Smooth muscle cell (in vitro differentiated cells): ENCODE data around the gene RFC3. TPM values are rescaled to one million over a fixed set of nuclear protein-coding genes. Genes with fewer than 3 reads are reported as not detected.

Experiments used
- DNase-seq: peaks from one replicate; lab custom pipeline; 2025; ENCODE audit not compliant: unreplicated experiment; lab: John Stamatoyannopoulos, UW
- H2AFZ ChIP-seq: fragments of 200-600 bp; sonication (generic); 2 replicates; pipeline ENCODE4 v1.6.0; 2016; ENCODE audit warnings: antibody characterized with exemption, low read depth, mild to moderate bottlenecking
- H3F3A ChIP-seq: fragments of 200-600 bp; sonication (generic); 2 replicates; pipeline ENCODE4 v1.6.0; 2017; ENCODE audit warnings: antibody characterized with exemption, low read depth
- H3K27ac ChIP-seq: fragments of 200-600 bp; sonication (generic); 2 replicates; pipeline ENCODE4 v1.5.1; 2016; ENCODE audit warnings: low read depth, mild to moderate bottlenecking
- H3K27me3 ChIP-seq: fragments of 200-600 bp; sonication (generic); 2 replicates; pipeline ENCODE4 v1.6.1; 2016; ENCODE audit warnings: low read depth, mild to moderate bottlenecking
- H3K36me3 ChIP-seq: fragments of 200-600 bp; sonication (generic); 2 replicates; pipeline ENCODE4 v1.5.1; 2016; ENCODE audit warnings: low read depth
- H3K4me1 ChIP-seq: fragments of 200-600 bp; sonication (generic); 2 replicates; pipeline ENCODE4 v1.5.1; 2016; ENCODE audit warnings: low read depth
- H3K4me2 ChIP-seq: fragments of 200-600 bp; sonication (generic); 2 replicates; pipeline ENCODE4 v1.6.0; 2016; ENCODE audit warnings: mild to moderate bottlenecking
- H3K4me3 ChIP-seq: fragments of 200-600 bp; sonication (generic); 2 replicates; pipeline ENCODE4 v1.5.1; 2016; ENCODE audit warnings: mild to moderate bottlenecking
- H3K79me2 ChIP-seq: fragments of 200-600 bp; sonication (generic); 2 replicates; pipeline ENCODE4 v1.6.0; 2016; ENCODE audit warnings: low read depth, mild to moderate bottlenecking
- H3K9ac ChIP-seq: fragments of 200-600 bp; sonication (generic); 2 replicates; pipeline ENCODE4 v1.6.0; 2016; ENCODE audit warnings: low read depth
- H3K9me3 ChIP-seq: fragments of 200-600 bp; sonication (generic); replicated peaks from 2 replicates; pipeline ENCODE4 v1.5.1; 2016; ENCODE audit warnings: low read depth
- H4K20me1 ChIP-seq: fragments of 200-600 bp; sonication (generic); 2 replicates; pipeline ENCODE4 v1.6.0; 2016; ENCODE audit warnings: low read depth
- CTCF ChIP-seq: fragments of 200-600 bp; sonication (generic); IDR thresholded peaks from 2 replicates; pipeline ENCODE4 v1.5.1; 2017; ENCODE audit warnings: borderline replicate concordance, mild to moderate bottlenecking, antibody characterized with exemption; ENCODE audit not compliant: insufficient read depth, poor library complexity, severe bottlenecking
- WGBS: methylation state at CpG from one replicate; pipeline ENCODE4 v1.1.7; 2016; ENCODE audit warnings: low lambda C conversion rate; 5-methylcytosine and 5-hydroxymethylcytosine counted together
- polyA plus RNA-seq: library from polyadenylated mRNA; unstranded; fragments of >200 nt; fragmentation: Nextera tagmentation; extraction: Ambion mirVana; gene quantifications from 2 replicates; pipeline ENCODE4 v1.2.1, GENCODE V29; 2016
- total RNA-seq: library from RNA; depleted of rRNA; stranded (reverse); fragments of >200 nt; gene quantifications from 2 replicates; pipeline ENCODE4 v1.2.3, GENCODE V29; 2014

RFC3 gene
- total and polyA plus RNA-seq, 2 experiments from 2014 or later: 7.3 to 11.6 TPM

GRCh38 chr13:33868343-33868994 lies 50.5 kb downstream of the RFC3 start:
- Histone ChIP-seq H3K27me3 (no peaks in the 10 kb centered on the region), H4K20me1 (no peaks in the 10 kb centered on the region), H3F3A (no peaks in the 10 kb centered on the region), H3K4me1 (no peaks in the 10 kb centered on the region), H3K9me3 (no peaks in the 10 kb centered on the region), H3K4me3 (no peak overlapping the region), H3K79me2 (no peaks in the 10 kb centered on the region), H3K9ac (no peak overlapping the region), H3K4me2 (no peak overlapping the region), H3K27ac (no peak overlapping the region), H3K36me3 (no peaks in the 10 kb centered on the region), H2AFZ (no peak overlapping the region)
- DNase-seq: no peak
- TF ChIP-seq CTCF: no peak
- WGBS: 98% methylated on average over 3 of the region's 3 CpGs

- Histone ChIP-seq H3K9ac (no peak overlapping the region), H3K79me2 (no peaks in the 10 kb centered on the region)
Observed at GRCh38 chr13:33869005-33869404, 51.1 kb downstream of the RFC3 start.

GRCh38 chr13:33870046-33870668 lies 52.2 kb downstream of the RFC3 start:
- no peaks in the 10 kb centered on the region for H3K4me1 ChIP-seq
- DNase-seq: no peak
- no peaks in the 10 kb centered on the region for H3K79me2 ChIP-seq
- TF ChIP-seq CTCF: no peak
- no peak overlapping the region for H3K9ac ChIP-seq
- H3K4me3 ChIP-seq: no peak overlapping the region
- H2AFZ ChIP-seq: no peak overlapping the region
- WGBS: 98% methylated on average over 2 of the region's 2 CpGs
- H3K27me3 ChIP-seq: no peaks in the 10 kb centered on the region
- H3F3A ChIP-seq: no peaks in the 10 kb centered on the region
- no peak overlapping the region for H3K27ac ChIP-seq
- H4K20me1 ChIP-seq: no peaks in the 10 kb centered on the region
- H3K4me2 ChIP-seq: no peak overlapping the region
- H3K9me3 ChIP-seq: no peaks in the 10 kb centered on the region
- no peaks in the 10 kb centered on the region for H3K36me3 ChIP-seq

More at GRCh38 chr13:33869005-33869404, 51.1 kb downstream of the RFC3 start:
- Histone ChIP-seq H3F3A (no peaks in the 10 kb centered on the region), H3K36me3 (no peaks in the 10 kb centered on the region), H3K27me3 (no peaks in the 10 kb centered on the region), H3K4me2 (no peak overlapping the region), H3K27ac (no peak overlapping the region), H4K20me1 (no peaks in the 10 kb centered on the region), H3K9me3 (no peaks in the 10 kb centered on the region), H3K4me1 (no peaks in the 10 kb centered on the region), H3K4me3 (no peak overlapping the region), H2AFZ (no peak overlapping the region)
- no peak for DNase-seq
- TF ChIP-seq CTCF: no peak
